GM06990 (cell line): ENCODE results near the gene COL5A2.

Experiments used
- DNase-seq: peaks from one replicate; pipeline ENCODE4 v3.0.0-alpha.2; 2011; ENCODE audit not compliant: insufficient read length; ENCODE audit errors: extremely low read depth
- H3K27me3 ChIP-seq: replicated peaks from 2 replicates; pipeline ENCODE4 v1.6.0; 2011; ENCODE audit warnings: low read length; ENCODE audit not compliant: control insufficient read depth, insufficient read depth
- H3K36me3 ChIP-seq: 2 replicates; pipeline ENCODE4 v1.5.1; 2011; ENCODE audit warnings: low read length; ENCODE audit not compliant: control insufficient read depth, insufficient read depth
- H3K4me3 ChIP-seq: replicated peaks from 2 replicates; pipeline ENCODE4 v1.5.1; 2011; ENCODE audit warnings: low read depth, mild to moderate bottlenecking, control low read depth, low read length
- TF ChIP-seq, protein P1 (sequence below): IDR thresholded peaks from 2 replicates; pipeline ENCODE4 v1.5.1; 2011; ENCODE audit warnings: low read length, control low read depth, mild to moderate bottlenecking, inconsistent platforms; ENCODE audit not compliant: insufficient read depth, poor library complexity, severe bottlenecking

COL5A2 gene

DNA sequence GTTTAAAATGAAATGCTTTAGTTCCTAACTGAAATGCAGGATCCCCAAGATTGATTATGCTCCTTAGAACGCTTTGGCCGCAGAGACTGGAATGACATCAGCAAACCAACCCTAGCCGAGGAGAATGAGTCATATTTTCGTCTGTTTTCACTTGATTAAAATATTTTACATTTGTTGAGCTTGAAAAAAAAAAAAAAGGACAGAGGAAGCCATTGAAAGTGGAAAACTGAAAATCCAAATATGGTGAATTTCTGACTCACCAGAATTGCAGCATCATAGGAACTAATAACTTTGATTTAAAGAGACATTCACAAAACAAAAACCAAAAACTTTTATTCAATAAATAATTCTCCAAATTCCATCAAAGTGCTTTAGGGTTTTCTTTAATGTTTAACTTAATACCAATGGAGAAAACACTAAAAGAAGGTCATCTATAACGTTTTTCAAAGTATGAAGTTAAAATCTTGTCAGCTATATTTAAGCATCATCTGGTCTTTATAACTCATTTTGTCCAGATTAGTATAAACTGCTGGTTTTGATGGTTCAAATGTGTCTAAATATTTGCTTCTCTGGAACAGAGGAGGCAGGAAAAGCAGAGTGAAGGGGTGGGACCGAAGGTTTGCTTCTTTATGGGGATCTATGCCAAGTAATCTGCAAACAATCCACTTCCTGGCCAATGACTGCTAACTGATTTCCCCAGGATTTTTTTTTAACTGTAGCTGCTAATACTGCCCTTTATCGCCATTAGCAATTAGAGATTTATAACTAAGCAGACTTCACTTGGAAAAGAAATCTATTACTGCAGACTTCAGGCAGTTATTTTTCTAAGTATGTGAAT lies 30.9 kb upstream of the COL5A2 start:
- H3K4me3 ChIP-seq, result no peak overlapping the region
- TF ChIP-seq, protein P1, sequence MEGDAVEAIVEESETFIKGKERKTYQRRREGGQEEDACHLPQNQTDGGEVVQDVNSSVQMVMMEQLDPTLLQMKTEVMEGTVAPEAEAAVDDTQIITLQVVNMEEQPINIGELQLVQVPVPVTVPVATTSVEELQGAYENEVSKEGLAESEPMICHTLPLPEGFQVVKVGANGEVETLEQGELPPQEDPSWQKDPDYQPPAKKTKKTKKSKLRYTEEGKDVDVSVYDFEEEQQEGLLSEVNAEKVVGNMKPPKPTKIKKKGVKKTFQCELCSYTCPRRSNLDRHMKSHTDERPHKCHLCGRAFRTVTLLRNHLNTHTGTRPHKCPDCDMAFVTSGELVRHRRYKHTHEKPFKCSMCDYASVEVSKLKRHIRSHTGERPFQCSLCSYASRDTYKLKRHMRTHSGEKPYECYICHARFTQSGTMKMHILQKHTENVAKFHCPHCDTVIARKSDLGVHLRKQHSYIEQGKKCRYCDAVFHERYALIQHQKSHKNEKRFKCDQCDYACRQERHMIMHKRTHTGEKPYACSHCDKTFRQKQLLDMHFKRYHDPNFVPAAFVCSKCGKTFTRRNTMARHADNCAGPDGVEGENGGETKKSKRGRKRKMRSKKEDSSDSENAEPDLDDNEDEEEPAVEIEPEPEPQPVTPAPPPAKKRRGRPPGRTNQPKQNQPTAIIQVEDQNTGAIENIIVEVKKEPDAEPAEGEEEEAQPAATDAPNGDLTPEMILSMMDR, result no peak
- no peaks in the 10 kb centered on the region for H3K36me3 ChIP-seq
- DNase-seq, result no peak
- H3K27me3 ChIP-seq, result no peaks in the 10 kb centered on the region

DNA sequence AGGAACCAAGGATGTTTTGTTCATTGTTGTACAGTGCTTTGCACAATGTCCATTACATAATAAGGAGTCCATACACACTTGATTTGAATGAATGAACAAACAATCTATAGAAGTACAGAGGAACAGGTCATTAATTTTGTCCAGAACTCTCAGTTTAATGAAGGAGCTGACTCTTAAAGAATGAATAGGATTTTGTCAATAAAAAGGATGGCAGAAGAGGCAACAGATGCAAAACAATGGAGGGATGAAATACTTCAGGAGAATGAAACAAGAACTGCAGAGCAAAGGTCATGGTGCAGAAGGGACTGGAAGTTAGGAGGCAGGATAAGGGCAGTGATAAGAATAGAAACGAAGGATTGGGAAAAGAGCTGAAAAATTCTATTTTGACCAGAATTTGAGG lies 28.7 kb upstream of the COL5A2 start:
- no peaks in the 10 kb centered on the region for H3K36me3 ChIP-seq
- TF ChIP-seq, protein P1, result no peak
- H3K4me3 ChIP-seq, result no peak overlapping the region
- no peaks in the 10 kb centered on the region for H3K27me3 ChIP-seq
- no peak for DNase-seq

DNA sequence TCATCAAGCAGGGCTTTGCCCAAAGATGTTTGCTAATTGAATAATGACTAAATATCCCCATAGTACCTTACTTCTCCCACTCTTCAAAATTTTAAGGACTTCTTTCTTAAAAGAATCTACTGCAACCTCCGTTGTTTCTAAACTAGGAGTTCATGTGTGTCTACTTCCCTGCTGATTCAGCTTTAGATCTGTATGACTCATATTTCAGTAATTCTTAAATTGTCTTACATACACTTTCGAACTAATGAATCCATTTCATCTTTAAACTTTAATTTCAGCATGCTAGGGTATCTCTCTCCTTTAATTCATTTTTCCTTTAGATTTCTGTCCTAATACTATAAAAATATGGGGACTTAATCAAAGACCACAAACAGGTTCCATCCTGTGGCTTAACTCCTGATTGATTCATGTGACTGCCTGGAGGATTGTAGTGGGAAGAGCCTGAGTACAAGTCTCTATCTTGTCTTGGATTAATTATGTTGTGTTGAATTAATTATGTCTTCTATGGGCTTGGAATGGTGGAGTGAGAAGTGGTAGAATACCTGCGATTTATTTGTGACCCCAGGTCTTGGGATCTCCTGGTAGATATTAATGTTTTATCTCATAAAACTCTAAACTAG lies 24.9 kb upstream of the COL5A2 start:
- no peaks in the 10 kb centered on the region for H3K27me3 ChIP-seq
- TF ChIP-seq, protein P1, result no peak
- no peaks in the 10 kb centered on the region for H3K36me3 ChIP-seq
- DNase-seq, result no peak
- no peak overlapping the region for H3K4me3 ChIP-seq

DNA sequence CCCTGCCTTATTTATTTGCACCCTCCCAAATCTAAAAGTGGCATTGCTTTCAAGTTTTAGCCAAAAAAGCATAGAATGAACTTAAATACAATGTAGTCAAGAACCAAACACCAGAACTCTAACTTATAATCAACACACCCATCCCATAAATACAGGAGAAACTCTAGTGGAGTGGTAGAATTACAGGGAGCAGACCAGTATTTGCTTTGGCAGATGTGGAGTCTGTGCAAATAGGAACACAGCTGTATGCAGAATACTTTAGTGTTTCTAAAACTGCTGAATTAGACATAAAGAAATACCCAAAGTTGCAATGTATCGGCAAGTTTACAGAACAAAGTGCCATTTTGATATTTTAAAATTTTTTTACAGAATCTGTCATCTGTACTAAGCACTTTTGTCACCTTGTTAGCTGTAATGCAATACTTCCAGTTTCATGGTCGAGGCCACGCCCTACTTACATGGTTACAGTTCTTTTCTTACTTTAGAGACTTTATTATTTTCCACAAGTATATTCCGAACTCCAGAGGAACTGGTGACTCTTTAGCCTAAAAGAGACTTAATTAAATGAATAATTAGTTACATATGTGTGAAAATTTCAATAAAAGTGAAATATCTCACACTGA lies 23.7 kb upstream of the COL5A2 start:
- H3K27me3 ChIP-seq, result no peaks in the 10 kb centered on the region
- no peaks in the 10 kb centered on the region for H3K36me3 ChIP-seq
- TF ChIP-seq, protein P1, result no peak
- H3K4me3 ChIP-seq, result no peak overlapping the region
- no peak for DNase-seq

DNA sequence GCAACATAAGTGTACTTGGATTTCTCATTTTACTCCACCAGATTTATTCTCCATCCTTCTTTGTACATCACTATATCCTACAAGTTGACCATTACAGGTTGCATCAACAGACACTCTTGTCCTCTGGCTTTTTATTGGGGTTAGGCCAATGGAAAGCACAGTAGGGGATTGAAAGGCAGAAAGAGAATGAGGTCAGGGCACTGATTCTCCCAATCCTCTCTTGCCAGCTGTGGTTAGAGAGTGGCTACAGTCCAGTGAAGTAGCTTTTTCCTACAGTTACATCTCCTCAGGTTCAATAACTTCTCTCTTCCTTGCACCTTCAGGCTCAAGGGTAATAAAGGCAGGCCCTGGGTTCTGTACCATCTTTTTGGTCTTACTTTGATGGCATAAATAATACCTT lies 20.2 kb upstream of the COL5A2 start:
- TF ChIP-seq, protein P1, result no peak
- DNase-seq, result no peak
- Histone ChIP-seq H3K36me3 (no peaks in the 10 kb centered on the region), H3K4me3 (no peak overlapping the region), H3K27me3 (no peaks in the 10 kb centered on the region)
